HepG2 (cell line): ENCODE measurements around the gene WDR6. TPM values are rescaled to one million over a fixed set of nuclear protein-coding genes. Genes with fewer than 3 reads are reported as not detected.

Experiments used
- KDM2A ChIP-seq: sonication (generic); formaldehyde crosslinking; IDR thresholded peaks from 2 replicates; pipeline ENCODE4 v1.4.0; 2020; ENCODE audit warnings: low read depth, missing genetic modification reagents, borderline replicate concordance
- NFE2L1 ChIP-seq: sonication (generic); formaldehyde crosslinking; IDR thresholded peaks from 2 replicates; pipeline ENCODE4 v1.4.0; 2020; ENCODE audit warnings: missing genetic modification reagents, mild to moderate bottlenecking, borderline replicate concordance
- NR2C2 ChIP-seq: sonication (generic); formaldehyde crosslinking; IDR thresholded peaks from 2 replicates; pipeline ENCODE4 v1.4.0; 2020; ENCODE audit warnings: missing genetic modification reagents, mild to moderate bottlenecking, moderate library complexity, borderline replicate concordance
- NRL ChIP-seq: sonication (generic); formaldehyde crosslinking; IDR thresholded peaks from 2 replicates; pipeline ENCODE4 v1.5.0; 2020; ENCODE audit warnings: missing genetic modification reagents, mild to moderate bottlenecking, moderate library complexity, borderline replicate concordance
- PHF20 ChIP-seq: sonication (generic); formaldehyde crosslinking; IDR thresholded peaks from 2 replicates; pipeline ENCODE4 v1.5.0; 2020; ENCODE audit warnings: mild to moderate bottlenecking, missing genetic modification reagents
- RFX1 ChIP-seq: fragments of 450-650 bp; IDR thresholded peaks from 2 replicates; pipeline ENCODE4 v1.6.1; 2017
- TCF7 ChIP-seq: sonication (generic); IDR thresholded peaks from 2 replicates; pipeline ENCODE4 v1.6.1; 2016; ENCODE audit warnings: antibody characterized with exemption, low read depth
- ZBTB7B ChIP-seq: sonication (generic); formaldehyde crosslinking; IDR thresholded peaks from 2 replicates; pipeline ENCODE4 v1.4.0; 2020; ENCODE audit warnings: missing genetic modification reagents
- ZC3H13 ChIP-seq: sonication (generic); formaldehyde crosslinking; IDR thresholded peaks from 2 replicates; pipeline ENCODE4 v1.8.1; 2023; ENCODE audit warnings: mild to moderate bottlenecking, missing genetic modification reagents, moderate library complexity
- ZNF180 ChIP-seq: sonication (generic); formaldehyde crosslinking; IDR thresholded peaks from 2 replicates; pipeline ENCODE4 v1.4.0; 2020; ENCODE audit warnings: low read depth, missing genetic modification reagents, borderline replicate concordance
- ZNF20 ChIP-seq: sonication (generic); formaldehyde crosslinking; IDR thresholded peaks from 2 replicates; pipeline ENCODE4 v1.4.0; 2020; ENCODE audit warnings: mild to moderate bottlenecking, moderate library complexity, missing genetic modification reagents
- ZNF251 ChIP-seq: sonication (generic); formaldehyde crosslinking; IDR thresholded peaks from 2 replicates; pipeline ENCODE4 v1.9.0; 2021; ENCODE audit warnings: mild to moderate bottlenecking, missing genetic modification reagents
- ZNF44 ChIP-seq: sonication (generic); formaldehyde crosslinking; IDR thresholded peaks from 2 replicates; pipeline ENCODE4 v1.5.1; 2020; ENCODE audit warnings: mild to moderate bottlenecking, missing genetic modification reagents
- ZNF501 ChIP-seq: sonication (generic); formaldehyde crosslinking; IDR thresholded peaks from 2 replicates; pipeline ENCODE4 v1.5.1; 2020; ENCODE audit warnings: mild to moderate bottlenecking, moderate library complexity, missing genetic modification reagents
- ZNF530 ChIP-seq: sonication (generic); formaldehyde crosslinking; IDR thresholded peaks from 2 replicates; pipeline ENCODE4 v1.5.0; 2020; ENCODE audit warnings: low read depth, mild to moderate bottlenecking, missing genetic modification reagents
- ZNF577 ChIP-seq: sonication (generic); formaldehyde crosslinking; IDR thresholded peaks from 2 replicates; pipeline ENCODE4 v1.4.0; 2020; ENCODE audit warnings: mild to moderate bottlenecking, low read depth, missing genetic modification reagents, borderline replicate concordance
- ZSCAN30 ChIP-seq: sonication (generic); formaldehyde crosslinking; IDR thresholded peaks from 2 replicates; pipeline ENCODE4 v1.5.0; 2020; ENCODE audit warnings: mild to moderate bottlenecking, missing genetic modification reagents
- polyA plus RNA-seq, 8 experiments: library from polyadenylated mRNA; depleted of rRNA in 3 of 8; stranded (reverse) in 7 of 8; unstranded in 1 of 8; fragments of >200 nt; fragmentation: Illumina TruSeq in 4 of 8; extraction: Trizol in 4 of 8; gene quantifications; 2 replicates each; pipeline versions ENCODE4 v1.2.1 to v1.2.3, GENCODE V29; 2011 to 2016; ENCODE audit warnings: low read depth in 4 of 8, missing spikeins in 1 of 8, mixed read lengths in 1 of 8; ENCODE audit not compliant: insufficient read depth in 1 of 8
- total RNA-seq, 5 experiments: library from RNA; depleted of rRNA; stranded (reverse); fragments of >200 nt; fragmentation: Illumina TruSeq; extraction: Trizol; gene quantifications; 2 replicates each; pipeline ENCODE4 v1.2.3, GENCODE V29; 2016; ENCODE audit warnings: low read depth in 1 of 5
- TF ChIP-seq, protein P1 (sequence below): sonication (generic); formaldehyde crosslinking; IDR thresholded peaks from 2 replicates; pipeline ENCODE4 v1.8.0; 2023; ENCODE audit warnings: mild to moderate bottlenecking, missing genetic modification reagents
- TF ChIP-seq, protein P2 (sequence below), 2 experiments: sonication (generic) in 1 of 2; formaldehyde crosslinking in 1 of 2; IDR thresholded peaks; 2 replicates each; pipeline versions ENCODE4 v1.4.0 to v1.6.1; 2016 to 2020; ENCODE audit warnings: borderline replicate concordance in 1 of 2, low read depth in 1 of 2, mild to moderate bottlenecking in 1 of 2, missing genetic modification reagents in 1 of 2
- TF ChIP-seq, protein P3 (sequence below): sonication (generic); formaldehyde crosslinking; IDR thresholded peaks from 2 replicates; pipeline ENCODE4 v1.4.0; 2020; ENCODE audit warnings: mild to moderate bottlenecking, low read depth, missing genetic modification reagents
- TF ChIP-seq, protein P4 (sequence below): IDR thresholded peaks from 2 replicates; pipeline ENCODE4 v1.6.1; 2016; ENCODE audit warnings: mild to moderate bottlenecking

WDR6 gene
- total and polyA plus RNA-seq, 2 of the 13 experiments (the other 11 are each of a cell fraction or from before 2014, with no cell fraction given): 73.4 to 139 TPM

DNA sequence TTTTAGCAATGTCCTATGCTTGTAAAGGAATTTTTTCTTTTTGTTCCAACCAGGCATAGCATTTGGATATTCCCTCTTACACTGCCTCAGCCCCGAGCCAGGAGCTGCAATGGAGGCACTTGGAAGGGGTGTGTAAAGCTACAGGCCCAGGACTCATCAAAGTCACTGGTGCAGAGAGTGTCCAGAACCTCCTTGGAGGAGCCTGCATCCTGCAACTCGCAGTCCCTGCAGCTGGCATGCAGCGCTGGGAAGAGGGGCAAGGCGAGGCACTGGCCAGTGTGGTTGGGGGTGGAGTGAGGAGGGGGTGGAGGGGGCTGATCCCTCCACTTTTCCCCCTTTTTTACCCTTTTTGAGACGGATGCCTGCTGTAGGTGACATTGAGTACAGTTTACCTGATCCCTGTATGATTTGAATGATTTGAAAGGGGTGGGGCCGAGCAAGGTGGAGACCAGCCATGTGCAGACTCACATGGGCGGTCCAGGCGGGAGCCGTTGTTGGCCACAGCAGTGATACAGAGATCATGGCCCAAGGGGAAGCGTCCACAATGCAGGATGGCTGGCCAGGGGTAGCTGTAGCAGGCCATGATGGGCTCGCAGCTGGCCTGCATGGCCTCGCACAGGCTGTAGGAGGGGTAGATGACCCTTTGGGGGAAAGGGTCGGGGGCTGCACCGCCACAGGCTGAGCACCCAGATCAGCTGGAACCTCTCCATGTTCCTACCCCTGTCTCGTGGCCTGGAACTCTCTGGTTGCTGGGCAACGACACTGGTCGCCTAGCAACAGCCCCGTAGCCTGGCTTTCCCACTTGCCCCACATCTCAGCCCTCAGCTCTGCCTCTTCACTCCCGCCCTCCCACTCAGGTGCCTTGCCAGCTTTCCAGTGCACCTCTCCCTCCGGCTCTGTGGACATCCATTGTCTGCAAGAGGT, 9.2 kb upstream of the WDR6 start (continued):
- TF ChIP-seq ZNF251 (CRISPR knock-in tag) (no peak), ZNF44 (no peak), ZSCAN30 (CRISPR knock-in tag) (no peak), ZNF577 (CRISPR knock-in tag) (no peak), ZNF530 (CRISPR knock-in tag) (no peak), KDM2A (CRISPR knock-in tag) (no peak), ZC3H13 (CRISPR knock-in tag) (no peak), ZNF20 (CRISPR knock-in tag) (no peak), TCF7 (no peak), ZNF501 (no peak), ZBTB7B (CRISPR knock-in tag) (no peak), ZNF180 (CRISPR knock-in tag) (no peak), PHF20 (CRISPR knock-in tag) (no peak), NRL (CRISPR knock-in tag) (no peak), NR2C2 (no peak), NFE2L1 (CRISPR knock-in tag) (no peak), RFX1 (peak; percentile 71; the same call in 1 of the 2 replicates)
- TF ChIP-seq, protein P1, sequence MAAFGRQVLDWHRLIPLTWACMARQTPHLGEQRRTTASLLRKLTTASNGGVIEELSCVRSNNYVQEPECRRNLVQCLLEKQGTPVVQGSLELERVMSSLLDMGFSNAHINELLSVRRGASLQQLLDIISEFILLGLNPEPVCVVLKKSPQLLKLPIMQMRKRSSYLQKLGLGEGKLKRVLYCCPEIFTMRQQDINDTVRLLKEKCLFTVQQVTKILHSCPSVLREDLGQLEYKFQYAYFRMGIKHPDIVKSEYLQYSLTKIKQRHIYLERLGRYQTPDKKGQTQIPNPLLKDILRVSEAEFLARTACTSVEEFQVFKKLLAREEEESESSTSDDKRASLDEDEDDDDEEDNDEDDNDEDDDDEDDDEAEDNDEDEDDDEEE (CRISPR knock-in tag): no peak
- TF ChIP-seq, protein P2, sequence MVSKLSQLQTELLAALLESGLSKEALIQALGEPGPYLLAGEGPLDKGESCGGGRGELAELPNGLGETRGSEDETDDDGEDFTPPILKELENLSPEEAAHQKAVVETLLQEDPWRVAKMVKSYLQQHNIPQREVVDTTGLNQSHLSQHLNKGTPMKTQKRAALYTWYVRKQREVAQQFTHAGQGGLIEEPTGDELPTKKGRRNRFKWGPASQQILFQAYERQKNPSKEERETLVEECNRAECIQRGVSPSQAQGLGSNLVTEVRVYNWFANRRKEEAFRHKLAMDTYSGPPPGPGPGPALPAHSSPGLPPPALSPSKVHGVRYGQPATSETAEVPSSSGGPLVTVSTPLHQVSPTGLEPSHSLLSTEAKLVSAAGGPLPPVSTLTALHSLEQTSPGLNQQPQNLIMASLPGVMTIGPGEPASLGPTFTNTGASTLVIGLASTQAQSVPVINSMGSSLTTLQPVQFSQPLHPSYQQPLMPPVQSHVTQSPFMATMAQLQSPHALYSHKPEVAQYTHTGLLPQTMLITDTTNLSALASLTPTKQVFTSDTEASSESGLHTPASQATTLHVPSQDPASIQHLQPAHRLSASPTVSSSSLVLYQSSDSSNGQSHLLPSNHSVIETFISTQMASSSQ (IDR thresholded peaks at IDR 0.05; ENCODE audit: low read depth): no peak
- TF ChIP-seq, protein P2 (CRISPR knock-in tag; IDR thresholded peaks at IDR 0.05; ENCODE audit: borderline replicate concordance): no peak
- TF ChIP-seq, protein P3, sequence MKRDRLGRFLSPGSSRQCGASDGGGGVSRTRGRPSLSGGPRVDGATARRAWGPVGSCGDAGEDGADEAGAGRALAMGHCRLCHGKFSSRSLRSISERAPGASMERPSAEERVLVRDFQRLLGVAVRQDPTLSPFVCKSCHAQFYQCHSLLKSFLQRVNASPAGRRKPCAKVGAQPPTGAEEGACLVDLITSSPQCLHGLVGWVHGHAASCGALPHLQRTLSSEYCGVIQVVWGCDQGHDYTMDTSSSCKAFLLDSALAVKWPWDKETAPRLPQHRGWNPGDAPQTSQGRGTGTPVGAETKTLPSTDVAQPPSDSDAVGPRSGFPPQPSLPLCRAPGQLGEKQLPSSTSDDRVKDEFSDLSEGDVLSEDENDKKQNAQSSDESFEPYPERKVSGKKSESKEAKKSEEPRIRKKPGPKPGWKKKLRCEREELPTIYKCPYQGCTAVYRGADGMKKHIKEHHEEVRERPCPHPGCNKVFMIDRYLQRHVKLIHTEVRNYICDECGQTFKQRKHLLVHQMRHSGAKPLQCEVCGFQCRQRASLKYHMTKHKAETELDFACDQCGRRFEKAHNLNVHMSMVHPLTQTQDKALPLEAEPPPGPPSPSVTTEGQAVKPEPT (CRISPR knock-in tag): no peak
- TF ChIP-seq, protein P4, sequence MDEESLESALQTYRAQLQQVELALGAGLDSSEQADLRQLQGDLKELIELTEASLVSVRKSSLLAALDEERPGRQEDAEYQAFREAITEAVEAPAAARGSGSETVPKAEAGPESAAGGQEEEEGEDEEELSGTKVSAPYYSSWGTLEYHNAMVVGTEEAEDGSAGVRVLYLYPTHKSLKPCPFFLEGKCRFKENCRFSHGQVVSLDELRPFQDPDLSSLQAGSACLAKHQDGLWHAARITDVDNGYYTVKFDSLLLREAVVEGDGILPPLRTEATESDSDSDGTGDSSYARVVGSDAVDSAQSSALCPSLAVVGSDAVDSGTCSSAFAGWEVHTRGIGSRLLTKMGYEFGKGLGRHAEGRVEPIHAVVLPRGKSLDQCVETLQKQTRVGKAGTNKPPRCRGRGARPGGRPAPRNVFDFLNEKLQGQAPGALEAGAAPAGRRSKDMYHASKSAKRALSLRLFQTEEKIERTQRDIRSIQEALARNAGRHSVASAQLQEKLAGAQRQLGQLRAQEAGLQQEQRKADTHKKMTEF (CRISPR knock-in tag): no peak
- TF ChIP-seq, all 625 proteins: peak for 6
